GM18951 (cell line): Measurements from ENCODE around the gene APBA2.
"Not testable (repeated sequence)": the region's sequence is repeated elsewhere in the genome, so short reads cannot be mapped to it uniquely, and the experiment has no call there.

Experiments
- POLR2A ChIP-seq: IDR thresholded peaks from 4 replicates; pipeline ENCODE4 v1.6.1; 2011; ENCODE audit warnings: mild to moderate bottlenecking; ENCODE audit not compliant: insufficient read length, insufficient read depth; ENCODE audit errors: extremely low read depth
- in situ Hi-C: fragments of 300-500 bp; cut with MboI; formaldehyde crosslinking; loops from one replicate; pipeline ENCODE4 v1.12.0; 2022; ENCODE audit warnings: low sequenced_read_pairs, mixed read lengths, inconsistent platforms; ENCODE audit not compliant: unreplicated experiment

The APBA2 gene

DNA sequence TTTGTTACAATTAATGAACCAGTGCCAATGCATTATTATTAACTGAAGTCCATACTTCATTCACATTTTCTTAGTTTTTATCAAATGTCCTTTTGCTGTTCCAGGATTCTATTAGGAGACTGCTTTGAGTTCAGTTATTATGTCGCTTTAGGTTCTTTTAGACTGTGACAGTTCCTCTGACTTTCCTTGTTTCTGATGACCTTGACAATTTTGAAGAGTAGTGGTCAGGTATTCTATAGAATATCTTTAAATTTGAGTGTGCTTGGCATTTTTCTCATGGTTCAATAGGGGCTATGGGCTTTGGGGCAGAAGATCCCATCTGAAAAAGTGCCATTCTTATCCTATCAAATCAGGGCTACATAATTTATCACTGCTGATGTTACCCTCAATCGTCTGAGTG lies 126.3 kb downstream of the APBA2 start:
- no peak for TF ChIP-seq POLR2A
- in situ Hi-C loops = no loop called here

DNA sequence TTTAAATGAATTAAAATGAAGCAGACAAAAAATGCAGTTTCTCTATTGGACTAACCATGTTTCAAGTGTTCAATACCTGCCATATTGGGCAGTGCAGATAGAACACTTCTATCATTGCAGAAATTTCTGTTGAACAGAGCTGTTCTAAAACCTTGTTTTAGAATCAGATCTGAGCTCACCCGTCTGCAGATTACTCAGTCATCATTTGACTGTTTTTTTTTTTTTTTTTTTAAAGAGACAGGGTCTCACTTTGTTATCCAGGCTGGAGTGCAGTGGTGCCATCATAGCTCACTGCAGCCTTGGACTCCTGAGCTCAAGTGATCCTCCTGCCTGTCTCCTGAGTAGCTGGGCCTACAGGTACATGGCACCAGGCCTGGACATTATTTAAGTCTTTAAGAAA lies 128.7 kb downstream of the APBA2 start:
- no peak for TF ChIP-seq POLR2A
- in situ Hi-C loops = no loop called here

DNA sequence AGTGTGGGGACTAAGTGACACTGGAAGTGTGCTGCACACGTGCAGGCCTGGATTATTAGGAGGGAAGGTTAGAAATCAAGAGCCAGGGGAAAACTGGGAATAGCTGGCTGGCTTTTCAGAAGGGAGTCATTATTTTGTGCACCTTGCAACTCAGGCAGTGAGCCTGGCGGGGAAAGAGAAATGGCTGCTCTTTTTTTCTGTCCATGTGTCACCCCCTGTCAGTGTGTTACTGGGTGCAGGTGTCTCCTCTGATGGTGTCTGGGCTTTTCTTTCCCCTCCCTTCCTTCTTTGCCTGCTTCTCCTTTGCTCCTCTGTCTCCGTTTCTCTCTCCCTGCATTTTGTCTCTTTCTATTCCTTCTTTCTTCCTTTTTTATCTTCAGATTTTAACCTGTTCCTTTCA lies 130.7 kb downstream of the APBA2 start:
- in situ Hi-C loops = no loop called here
- TF ChIP-seq POLR2A = no peak

DNA sequence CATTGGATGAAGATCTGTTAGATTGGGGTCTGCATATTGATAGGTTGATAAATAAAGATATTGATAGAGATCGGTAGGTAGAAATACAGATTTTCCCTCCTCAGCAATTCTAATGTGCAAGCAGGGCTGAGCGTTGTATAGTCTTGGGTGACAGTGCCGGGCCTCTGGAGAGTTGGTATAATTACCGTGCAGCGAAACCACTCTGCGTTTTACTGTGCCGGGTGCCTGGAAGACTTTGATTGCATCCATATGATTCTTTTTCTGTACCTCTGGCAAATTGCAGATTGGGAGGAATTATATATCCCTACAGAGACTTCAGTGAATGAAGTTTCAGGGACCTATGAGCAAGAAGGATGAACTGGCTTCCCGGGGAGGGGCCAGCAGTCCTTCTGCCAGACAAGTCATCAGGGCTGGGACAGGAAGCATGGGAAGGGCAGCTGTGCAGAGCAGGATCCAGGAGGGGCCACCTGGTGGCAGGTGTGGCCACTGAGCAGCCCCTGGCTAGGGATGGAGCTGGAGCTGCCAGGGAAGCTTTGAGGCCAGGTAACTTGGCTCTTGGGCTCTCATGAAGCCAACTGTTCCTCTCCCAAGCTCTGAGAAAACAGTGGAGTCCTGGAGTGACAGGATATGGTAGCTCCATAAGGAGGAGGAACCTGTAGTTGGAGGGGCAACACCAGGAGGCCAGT lies 132.5 kb downstream of the APBA2 start:
- in situ Hi-C loops = no loop called here
- TF ChIP-seq POLR2A = no peak

DNA sequence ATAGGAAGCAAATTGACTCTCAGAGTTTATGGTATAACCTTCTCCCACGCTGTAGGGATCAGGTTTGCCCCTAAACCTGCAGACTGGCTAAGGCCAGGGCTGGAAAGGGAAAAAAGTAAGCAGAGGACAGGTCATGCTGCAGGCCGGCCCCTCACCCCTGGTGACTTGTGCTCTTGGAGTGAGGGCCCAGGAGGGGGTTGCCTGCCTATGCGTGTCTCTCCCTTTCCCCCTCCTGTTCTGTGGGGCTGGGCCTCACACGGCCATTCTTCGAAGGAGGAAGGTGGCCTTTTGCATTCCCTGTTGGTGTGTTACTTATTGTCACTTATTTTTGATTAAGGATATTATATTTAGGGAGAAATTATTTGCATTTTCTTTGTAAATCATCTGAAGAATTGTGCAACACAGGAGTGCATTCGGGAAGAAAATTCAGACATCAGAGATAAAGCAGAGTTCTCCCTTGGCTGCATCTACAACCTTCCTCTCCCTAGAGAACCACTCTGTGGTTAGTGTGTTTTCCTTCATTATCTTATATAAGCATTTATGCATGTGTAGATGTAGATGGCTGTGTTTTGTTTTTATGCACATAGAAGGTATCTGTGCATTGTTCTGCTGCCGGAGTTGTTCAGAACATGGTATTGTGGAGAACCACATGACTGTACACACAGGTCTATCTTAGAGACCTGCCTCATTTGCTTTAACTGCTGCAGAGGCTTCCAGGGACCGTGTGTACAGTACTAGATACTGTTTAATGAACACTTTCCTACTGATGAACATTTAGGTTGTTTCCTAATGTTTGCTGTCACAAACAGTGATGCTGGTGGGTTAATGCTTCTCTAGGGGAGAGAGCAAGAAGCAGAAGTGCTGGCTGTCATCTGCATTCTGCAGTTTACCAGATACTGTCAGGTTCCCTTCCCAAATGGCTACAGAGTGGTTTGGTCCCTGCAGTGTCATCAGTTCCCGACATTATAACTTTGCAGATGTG lies 133.5 kb downstream of the APBA2 start:
- TF ChIP-seq POLR2A = no peak
- in situ Hi-C loops = no loop called here

DNA sequence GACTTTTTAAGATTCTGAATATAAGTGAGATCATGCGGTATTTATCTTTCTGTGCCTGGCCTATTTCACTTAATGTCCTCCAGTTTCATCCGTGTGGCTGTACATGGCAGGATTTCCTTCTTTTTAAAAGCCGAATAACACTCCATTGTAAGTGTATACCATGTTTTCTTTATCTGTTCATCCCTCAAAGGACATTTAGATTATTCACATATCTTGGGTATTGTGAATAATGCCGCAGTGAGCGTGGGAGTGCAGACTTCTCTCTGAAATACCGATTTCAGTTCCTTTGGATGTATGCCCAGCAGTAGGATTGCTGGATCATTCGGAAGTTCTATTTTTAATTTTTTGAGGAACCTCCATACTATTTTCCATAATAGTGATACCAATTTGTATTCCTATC lies 136.1 kb downstream of the APBA2 start:
- in situ Hi-C loops = no loop called here
- TF ChIP-seq POLR2A = no peak

DNA sequence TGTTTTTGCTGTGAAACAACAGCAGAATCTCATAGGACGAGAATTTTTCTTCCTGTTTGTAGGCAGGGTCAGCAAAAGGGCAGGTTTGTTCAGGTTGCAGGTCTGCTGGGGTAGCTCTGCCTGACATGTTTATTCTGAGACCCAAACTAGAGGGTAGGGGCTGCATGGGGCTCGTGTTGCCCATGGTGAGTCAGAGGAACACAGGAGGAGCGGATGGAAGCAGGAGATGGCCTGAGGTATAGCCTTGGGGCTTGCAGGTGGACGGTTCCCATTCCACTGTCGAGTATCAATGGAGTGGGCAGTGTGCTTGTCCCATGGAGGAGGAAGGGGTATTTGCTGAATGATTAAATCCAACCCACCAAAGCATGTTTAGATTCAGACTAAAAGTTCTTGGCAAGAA lies 138.9 kb downstream of the APBA2 start:
- in situ Hi-C loops = no loop called here
- TF ChIP-seq POLR2A = no peak

DNA sequence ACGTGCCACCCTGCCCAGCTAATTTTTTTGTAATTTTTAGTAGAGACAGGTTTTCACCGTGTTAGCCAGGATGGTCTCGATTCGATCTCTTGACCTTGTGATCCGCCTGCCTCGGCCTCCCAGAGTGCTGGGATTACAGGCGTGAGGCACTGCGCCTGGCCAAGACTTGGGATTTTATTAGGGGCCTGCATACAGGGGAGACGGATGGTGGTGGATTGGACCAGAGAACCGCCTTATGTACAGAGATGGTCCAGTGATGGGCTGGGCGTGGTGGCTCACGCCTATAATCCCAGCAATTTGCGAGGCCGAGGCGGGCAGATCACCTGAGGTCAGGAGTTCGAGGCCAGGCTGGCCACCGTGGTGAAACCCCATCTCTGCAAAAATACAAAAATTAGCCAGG lies 139.6 kb downstream of the APBA2 start:
- in situ Hi-C loops = not testable (repeated sequence)

DNA sequence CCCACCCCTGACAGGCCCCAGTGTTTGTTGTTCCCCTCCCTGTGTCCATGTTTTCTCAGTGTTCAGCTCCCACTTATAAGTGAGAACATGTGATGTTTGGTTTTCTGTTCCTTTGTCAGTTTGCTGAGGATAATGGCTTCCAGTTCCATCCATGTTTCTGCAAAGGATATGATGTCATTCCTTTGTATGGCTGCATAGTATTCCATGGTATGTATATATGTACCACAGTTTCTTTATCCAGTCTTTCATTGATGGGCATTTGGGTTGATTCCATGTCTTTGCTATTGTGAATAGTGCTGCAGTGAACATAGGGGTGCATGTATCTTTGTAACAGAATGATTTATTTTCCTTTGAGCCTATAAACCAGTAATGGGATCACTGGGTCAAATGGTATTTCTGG lies 142.4 kb downstream of the APBA2 start:
- in situ Hi-C loops = not testable (repeated sequence)

DNA sequence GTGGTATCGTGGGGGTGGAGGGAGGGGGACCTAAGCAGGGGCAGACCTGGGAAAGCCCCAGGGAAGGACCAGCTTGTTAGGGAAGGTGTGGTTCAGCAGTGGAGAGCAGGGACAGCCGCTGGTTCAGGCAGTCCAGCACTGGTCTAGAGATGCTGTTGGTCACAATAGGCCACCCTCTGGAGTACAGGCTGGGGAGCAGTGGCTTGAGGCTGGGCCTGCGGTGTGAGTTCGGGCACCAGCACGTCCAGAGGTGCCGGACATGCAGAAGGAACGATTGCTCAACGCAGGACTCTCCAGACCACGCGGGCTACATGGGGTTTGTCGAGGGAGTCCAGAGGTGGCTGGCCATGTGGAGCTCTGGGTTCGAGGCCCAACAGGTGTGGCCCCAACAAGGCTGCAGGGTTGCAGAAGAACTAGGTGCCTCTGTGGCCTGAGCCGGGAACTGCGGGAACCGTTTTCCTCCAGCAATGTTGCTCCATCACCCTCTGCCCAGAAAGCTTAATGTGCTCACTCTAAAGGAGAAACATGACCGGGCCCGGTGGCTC lies 143.9 kb downstream of the APBA2 start:
- TF ChIP-seq POLR2A = no peak
- in situ Hi-C loops = no loop called here

DNA sequence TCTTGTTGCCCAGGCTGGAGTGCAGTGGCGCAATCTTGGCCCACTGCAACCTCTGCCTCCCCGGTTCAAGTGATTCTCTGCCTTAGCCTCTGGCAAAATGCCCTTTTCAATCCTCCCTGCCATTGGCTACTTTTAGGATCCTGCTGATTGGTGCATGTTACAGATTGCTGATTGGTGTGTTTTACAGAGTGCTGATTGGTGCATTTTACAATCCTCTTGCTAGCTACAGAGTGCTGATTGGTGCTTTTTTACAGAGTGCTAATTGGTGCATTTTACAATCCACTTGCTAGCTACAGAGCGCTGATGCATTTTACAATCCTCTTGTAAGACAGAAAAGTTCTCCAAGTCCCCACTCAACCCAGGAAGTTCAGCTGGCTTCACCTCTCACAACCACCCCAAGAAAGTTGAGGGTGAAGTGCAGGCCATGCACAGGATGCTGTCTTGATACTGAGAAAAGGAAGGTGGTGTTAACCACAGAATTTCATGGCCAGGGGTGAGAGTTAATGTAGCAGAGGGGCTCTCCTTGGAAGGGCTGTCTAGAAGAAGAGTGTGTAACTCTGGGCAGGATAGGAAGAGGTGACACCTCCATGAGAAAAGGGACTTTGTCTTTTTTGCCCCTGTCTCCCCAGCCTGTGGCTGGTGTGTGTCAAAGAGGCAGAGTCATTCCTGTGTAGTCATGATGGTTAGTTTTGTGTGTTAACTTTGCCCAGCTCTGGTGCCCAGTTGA lies 145.9 kb downstream of the APBA2 start:
- in situ Hi-C loops = no loop called here
- no peak for TF ChIP-seq POLR2A

DNA sequence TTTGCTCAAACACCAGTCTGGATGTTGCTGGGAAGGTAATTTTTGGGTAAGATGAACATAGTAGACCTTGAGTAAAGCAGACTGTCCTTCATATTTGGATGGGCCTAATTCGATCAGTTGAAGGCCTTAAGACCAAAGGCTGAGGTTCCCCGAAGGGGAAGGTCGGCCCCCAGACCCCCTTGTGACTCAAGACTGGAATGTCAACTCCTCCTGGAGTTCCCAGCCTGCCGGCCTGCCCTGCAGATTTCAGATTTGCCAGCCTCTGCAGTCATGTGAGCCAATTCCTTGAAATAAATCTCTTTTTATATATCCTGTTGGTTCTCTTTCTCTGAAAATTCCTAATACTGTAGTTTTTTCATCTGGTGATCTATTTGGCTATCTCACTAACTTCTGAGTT lies 146.5 kb downstream of the APBA2 start:
- no peak for TF ChIP-seq POLR2A
- in situ Hi-C loops = no loop called here

DNA sequence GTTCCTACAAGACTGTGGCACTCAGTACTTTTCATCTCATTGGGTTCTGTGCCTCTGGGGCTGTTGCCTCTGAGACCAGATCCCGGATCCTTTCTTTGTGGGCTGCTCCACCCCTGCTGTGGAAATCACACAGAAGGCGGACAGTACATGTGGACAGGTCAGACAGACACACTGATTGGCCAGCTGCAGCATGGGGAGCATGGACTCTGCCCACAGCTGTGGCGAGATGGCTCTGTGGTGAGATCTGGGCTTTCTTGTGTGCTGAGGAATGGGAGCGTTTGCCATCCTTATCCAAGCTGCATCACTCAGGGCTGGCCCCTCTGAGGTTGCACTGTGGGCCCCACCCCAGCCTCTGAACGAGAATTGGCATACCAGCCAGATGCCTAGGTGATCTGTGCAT lies 147.0 kb downstream of the APBA2 start:
- in situ Hi-C loops = no loop called here
- TF ChIP-seq POLR2A = no peak
